ENCODE data around the gene MAP9. TPM values are rescaled to one million over a fixed set of nuclear protein-coding genes. Genes with fewer than 3 reads are reported as not detected.

MAP9 gene
- total RNA-seq, 1 donor from 2014 or later: 5.9 TPM

GRCh38 chr4:155399974-155400697, 23.4 kb upstream of the MAP9 start:
- DNase-seq (ENCODE audit: low spot score): no peak
- no peak overlapping the region for H3K27ac Mint-ChIP-seq
- intact Hi-C loops (cut with micrococcal nuclease): no loop called here
- no peak overlapping the region for H3K4me3 Mint-ChIP-seq
- no peaks in the 10 kb centered on the region for H3K9me3 Mint-ChIP-seq
- peaks cover 3% of the 10 kb centered on the region for H3K27me3 Mint-ChIP-seq (ENCODE audit: insufficient read depth)
- no peaks in the 10 kb centered on the region for H3K36me3 Mint-ChIP-seq (ENCODE audit: low read depth)
- H3K4me1 Mint-ChIP-seq (ENCODE audit: low read depth): no peaks in the 10 kb centered on the region

GRCh38 chr4:155392481-155393184, 15.9 kb upstream of the MAP9 start:
- H3K4me1 Mint-ChIP-seq (ENCODE audit: low read depth): no peaks in the 10 kb centered on the region
- intact Hi-C loops (cut with micrococcal nuclease): no loop called here
- no peaks in the 10 kb centered on the region for H3K9me3 Mint-ChIP-seq
- H3K36me3 Mint-ChIP-seq (ENCODE audit: low read depth): no peaks in the 10 kb centered on the region
- no peaks in the 10 kb centered on the region for H3K27me3 Mint-ChIP-seq (ENCODE audit: insufficient read depth)
- no peak for DNase-seq (ENCODE audit: low spot score)
- no peak overlapping the region for H3K27ac Mint-ChIP-seq
- no peak overlapping the region for H3K4me3 Mint-ChIP-seq

- Mint-ChIP-seq H3K36me3 (ENCODE audit: low read depth) (no peaks in the 10 kb centered on the region), H3K4me1 (ENCODE audit: low read depth) (no peaks in the 10 kb centered on the region), H3K27ac (no peak overlapping the region), H3K4me3 (no peak overlapping the region), H3K9me3 (no peaks in the 10 kb centered on the region), H3K27me3 (ENCODE audit: insufficient read depth) (peaks cover 4% of the 10 kb centered on the region)
- intact Hi-C loops (cut with micrococcal nuclease): no loop called here
- DNase-seq (ENCODE audit: low spot score): no peak
These were observed 15.2 kb upstream of the MAP9 start for GRCh38 chr4:155391932-155392331.

GRCh38 chr4:155388162-155388561, 11.4 kb upstream of the MAP9 start:
- no peaks in the 10 kb centered on the region for H3K9me3 Mint-ChIP-seq
- H3K4me1 Mint-ChIP-seq (ENCODE audit: low read depth): no peaks in the 10 kb centered on the region
- peaks cover 4% of the 10 kb centered on the region for H3K27me3 Mint-ChIP-seq (ENCODE audit: insufficient read depth)
- H3K36me3 Mint-ChIP-seq (ENCODE audit: low read depth): no peaks in the 10 kb centered on the region
- H3K4me3 Mint-ChIP-seq: no peak overlapping the region
- intact Hi-C loops (cut with micrococcal nuclease): no loop called here
- DNase-seq (ENCODE audit: low spot score): no peak
- H3K27ac Mint-ChIP-seq: no peak overlapping the region

GRCh38 chr4:155383541-155383940, 6.8 kb upstream of the MAP9 start:
- Mint-ChIP-seq H3K4me1 (ENCODE audit: low read depth) (no peaks in the 10 kb centered on the region), H3K36me3 (ENCODE audit: low read depth) (no peaks in the 10 kb centered on the region), H3K27me3 (ENCODE audit: insufficient read depth) (peaks cover 8% of the 10 kb centered on the region), H3K9me3 (no peaks in the 10 kb centered on the region), H3K27ac (no peak overlapping the region), H3K4me3 (no peak overlapping the region)
- no peak for DNase-seq (ENCODE audit: low spot score)
- intact Hi-C loops (cut with micrococcal nuclease): no loop called here

GRCh38 chr4:155377276-155377675, 511 bp upstream of the MAP9 start:
- Mint-ChIP-seq H3K27ac (no peak overlapping the region), H3K36me3 (ENCODE audit: low read depth) (no peaks in the 10 kb centered on the region), H3K4me1 (ENCODE audit: low read depth) (peaks cover 19% of the 10 kb centered on the region), H3K9me3 (no peaks in the 10 kb centered on the region), H3K4me3 (peak overlapping the region; percentile 82), H3K27me3 (ENCODE audit: insufficient read depth) (peaks cover 4% of the 10 kb centered on the region)
- DNase-seq (ENCODE audit: low spot score): no peak
- intact Hi-C loops (cut with micrococcal nuclease): loop anchor here (2.0 to 5.0 kb wide), 3 partner anchors 250 to 576 kb away; partner anchors contain the start of genes CTSO and GUCY1B1

GRCh38 chr4:155371432-155372043, 5.2 kb downstream of the MAP9 start:
- intact Hi-C loops (cut with micrococcal nuclease): loop anchor here (1.0 to 5.0 kb wide), 3 partner anchors 563 to 819 kb away; no protein-coding TSS in a partner anchor
- Mint-ChIP-seq H3K4me1 (ENCODE audit: low read depth) (peaks cover 13% of the 10 kb centered on the region), H3K27ac (no peak overlapping the region), H3K27me3 (ENCODE audit: insufficient read depth) (no peaks in the 10 kb centered on the region), H3K4me3 (no peak overlapping the region), H3K9me3 (no peaks in the 10 kb centered on the region), H3K36me3 (ENCODE audit: low read depth) (no peaks in the 10 kb centered on the region)
- no peak for DNase-seq (ENCODE audit: low spot score)

GRCh38 chr4:155367608-155368007, 9.2 kb downstream of the MAP9 start:
- Mint-ChIP-seq H3K9me3 (no peaks in the 10 kb centered on the region), H3K27me3 (ENCODE audit: insufficient read depth) (no peaks in the 10 kb centered on the region), H3K4me3 (no peak overlapping the region), H3K4me1 (ENCODE audit: low read depth) (no peaks in the 10 kb centered on the region), H3K36me3 (ENCODE audit: low read depth) (no peaks in the 10 kb centered on the region), H3K27ac (no peak overlapping the region)
- no peak for DNase-seq (ENCODE audit: low spot score)
- intact Hi-C loops (cut with micrococcal nuclease): no loop called here

- no peak overlapping the region for H3K27ac Mint-ChIP-seq
- peaks cover 1% of the 10 kb centered on the region for H3K36me3 Mint-ChIP-seq (ENCODE audit: low read depth)
- H3K9me3 Mint-ChIP-seq: no peaks in the 10 kb centered on the region
- no peaks in the 10 kb centered on the region for H3K4me1 Mint-ChIP-seq (ENCODE audit: low read depth)
- intact Hi-C loops (cut with micrococcal nuclease): loop anchor here (1.0 to 5.0 kb wide), 2 partner anchors 372 to 802 kb away; partner anchors contain the start of gene PLRG1
- no peaks in the 10 kb centered on the region for H3K27me3 Mint-ChIP-seq (ENCODE audit: insufficient read depth)
- no peak for DNase-seq (ENCODE audit: low spot score)
- no peak overlapping the region for H3K4me3 Mint-ChIP-seq
These were observed 22.7 kb downstream of the MAP9 start for GRCh38 chr4:155353923-155354540.

- no peak for DNase-seq (ENCODE audit: low spot score)
- Mint-ChIP-seq H3K9me3 (no peaks in the 10 kb centered on the region), H3K36me3 (ENCODE audit: low read depth) (no peaks in the 10 kb centered on the region), H3K27ac (no peak overlapping the region), H3K4me3 (no peak overlapping the region), H3K27me3 (ENCODE audit: insufficient read depth) (no peaks in the 10 kb centered on the region), H3K4me1 (ENCODE audit: low read depth) (no peaks in the 10 kb centered on the region)
- intact Hi-C loops (cut with micrococcal nuclease): no loop called here
These were observed 34.6 kb downstream of the MAP9 start for GRCh38 chr4:155342142-155342541.

GRCh38 chr4:155339999-155340398, 36.8 kb downstream of the MAP9 start:
- Mint-ChIP-seq H3K4me3 (no peak overlapping the region), H3K9me3 (no peaks in the 10 kb centered on the region), H3K4me1 (ENCODE audit: low read depth) (no peaks in the 10 kb centered on the region), H3K27ac (no peak overlapping the region), H3K27me3 (ENCODE audit: insufficient read depth) (no peaks in the 10 kb centered on the region), H3K36me3 (ENCODE audit: low read depth) (no peaks in the 10 kb centered on the region)
- intact Hi-C loops (cut with micrococcal nuclease): no loop called here
- no peak for DNase-seq (ENCODE audit: low spot score)

- H3K36me3 Mint-ChIP-seq (ENCODE audit: low read depth): no peaks in the 10 kb centered on the region
- no peaks in the 10 kb centered on the region for H3K27me3 Mint-ChIP-seq (ENCODE audit: insufficient read depth)
- no peak overlapping the region for H3K27ac Mint-ChIP-seq
- H3K4me1 Mint-ChIP-seq (ENCODE audit: low read depth): no peaks in the 10 kb centered on the region
- intact Hi-C loops (cut with micrococcal nuclease): no loop called here
- H3K9me3 Mint-ChIP-seq: no peaks in the 10 kb centered on the region
- no peak overlapping the region for H3K4me3 Mint-ChIP-seq
- no peak for DNase-seq (ENCODE audit: low spot score)
These were observed 37.2 kb downstream of the MAP9 start for GRCh38 chr4:155339588-155339987.

GRCh38 chr4:155338196-155338595, 38.6 kb downstream of the MAP9 start:
- no peaks in the 10 kb centered on the region for H3K27me3 Mint-ChIP-seq (ENCODE audit: insufficient read depth)
- H3K4me3 Mint-ChIP-seq: no peak overlapping the region
- no peak for DNase-seq (ENCODE audit: low spot score)
- H3K36me3 Mint-ChIP-seq (ENCODE audit: low read depth): no peaks in the 10 kb centered on the region
- H3K4me1 Mint-ChIP-seq (ENCODE audit: low read depth): no peaks in the 10 kb centered on the region
- intact Hi-C loops (cut with micrococcal nuclease): no loop called here
- H3K27ac Mint-ChIP-seq: no peak overlapping the region
- H3K9me3 Mint-ChIP-seq: no peaks in the 10 kb centered on the region

Measured in activated T-helper 1 cell treated with anti-CD3 and anti-CD28 coated beads, Interleukin-12 subunit alpha, Interleukin-12 subunit beta, Interleukin-2, Interleukin-4 antibody, amounts not matched to agents 30 ng/mL and 10 ng/mL and 1 ng/mL, durations not matched to agents 14 hours and 24 hours and 36 hours (primary cell).